ENCODE results near the gene SMAD3.

GRCh38 chr15:67080118-67080899 is 14.9 kb downstream of the SMAD3 start:
- TF ChIP-seq, protein P1, sequence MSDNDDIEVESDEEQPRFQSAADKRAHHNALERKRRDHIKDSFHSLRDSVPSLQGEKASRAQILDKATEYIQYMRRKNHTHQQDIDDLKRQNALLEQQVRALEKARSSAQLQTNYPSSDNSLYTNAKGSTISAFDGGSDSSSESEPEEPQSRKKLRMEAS (IDR thresholded peaks at IDR 0.05), result no peak
- TF ChIP-seq CTCF (IDR thresholded peaks at IDR 0.05 in 2 of 3, conservative IDR thresholded peaks at IDR 0.05 in 1 of 3; ENCODE audit: borderline replicate concordance in 1 of 3, insufficient read depth in 1 of 3, low read depth in 2 of 3, low read length in 2 of 3), result no peak
